ENCODE results near the gene AOC1.

Gene AOC1

DNA sequence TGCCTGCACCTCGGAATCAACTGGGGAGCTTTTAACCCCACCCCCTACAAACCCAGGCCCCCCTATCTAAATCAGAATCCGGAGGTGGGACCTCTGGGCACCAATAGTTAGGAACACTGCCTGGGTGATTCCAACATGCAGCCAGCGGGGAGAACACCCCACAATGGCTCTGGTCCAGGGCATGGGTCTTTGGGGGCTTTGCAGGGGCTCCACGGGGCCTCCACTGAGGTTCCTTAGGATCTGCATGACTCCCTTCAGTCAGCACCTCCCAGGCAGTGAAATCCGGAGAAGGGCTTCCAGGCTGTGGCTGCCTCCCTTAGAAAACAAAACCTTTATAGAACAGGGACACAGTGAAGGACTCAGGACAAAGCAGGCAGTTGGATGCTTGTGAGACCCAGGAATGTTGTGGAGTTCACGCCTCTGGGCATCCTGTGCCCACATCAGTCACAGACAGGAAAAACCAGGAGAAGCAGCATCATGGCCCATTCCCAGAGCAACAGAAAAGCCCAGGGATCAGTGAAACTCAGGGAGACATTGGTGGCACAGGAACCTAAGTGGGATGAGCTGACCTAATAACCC is 16.5 kb upstream of the AOC1 start:
- DNase-seq (ENCODE audit: low read depth), result no peak

DNA sequence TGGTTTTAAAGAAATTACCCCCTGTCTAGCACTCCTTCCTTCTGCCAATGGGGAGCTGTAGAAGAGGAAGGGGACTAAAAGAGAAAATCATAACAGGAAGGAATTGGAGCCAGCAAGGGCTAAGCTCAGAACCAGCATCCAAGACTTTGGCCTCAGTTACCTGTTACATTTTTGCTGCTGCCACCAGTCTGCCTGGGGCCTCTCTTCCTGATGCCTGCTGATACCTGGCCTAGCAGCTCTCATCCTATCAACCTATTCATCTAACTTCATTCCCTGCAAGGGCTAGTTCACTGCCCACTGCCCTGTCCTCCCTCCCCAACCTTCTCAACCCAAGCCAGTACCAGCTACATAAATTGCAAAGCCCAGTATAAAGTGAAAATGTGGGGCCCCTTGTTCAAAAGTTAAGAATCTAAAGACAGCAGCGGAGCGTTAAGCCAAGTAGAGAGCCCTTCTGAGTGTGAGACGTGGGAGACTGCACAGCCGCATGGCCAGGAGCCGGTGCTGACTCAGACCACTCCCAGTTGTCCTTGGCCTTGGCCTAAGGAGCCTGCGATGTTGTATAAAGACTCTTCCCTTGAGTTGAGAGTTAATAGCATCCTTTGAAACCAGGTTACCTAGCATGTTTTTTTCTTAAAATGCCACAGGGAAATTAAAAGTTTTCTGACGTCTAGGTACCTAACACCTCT is 13.2 kb upstream of the AOC1 start:
- no peak for DNase-seq (ENCODE audit: low read depth)

DNA sequence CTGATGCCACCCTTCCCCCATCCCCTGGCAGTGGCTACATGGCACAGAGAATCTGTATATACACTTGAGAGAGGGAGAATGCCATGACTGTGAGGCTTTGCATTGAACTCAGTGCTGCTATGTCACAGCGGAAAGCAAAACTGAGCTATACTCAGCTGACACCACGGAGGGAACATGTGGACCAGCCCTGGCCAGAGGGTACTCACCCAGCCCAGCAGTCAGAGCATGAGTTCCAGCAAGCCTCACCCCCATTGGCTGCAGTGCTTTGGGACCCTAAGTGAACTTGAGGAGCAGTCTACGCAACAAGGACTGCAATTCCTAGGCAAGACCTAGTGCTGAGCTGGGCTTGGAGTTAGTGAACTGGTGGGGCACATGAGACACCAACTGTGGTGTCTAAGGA is 10.3 kb upstream of the AOC1 start:
- no peak for DNase-seq (ENCODE audit: low read depth)

DNA sequence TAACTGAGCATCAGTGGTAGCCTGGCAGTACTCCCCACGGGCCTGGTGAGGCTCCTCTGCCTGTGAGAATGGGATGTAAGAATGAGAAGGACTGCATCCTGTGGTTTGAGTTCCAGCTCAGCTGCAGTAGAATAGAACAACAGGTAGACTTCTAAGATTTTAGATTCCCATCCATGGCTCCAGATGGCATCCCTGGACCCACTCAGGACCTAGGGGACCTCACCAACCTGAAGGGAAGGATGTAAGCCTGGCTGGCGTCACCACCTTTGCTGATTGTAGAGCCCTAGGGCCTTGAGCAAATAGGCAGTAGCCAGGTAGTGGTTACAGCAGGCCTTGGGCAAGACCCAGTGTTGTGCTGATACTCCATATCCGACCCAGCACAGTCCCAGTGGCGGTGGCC is 9.6 kb upstream of the AOC1 start:
- no peak for DNase-seq (ENCODE audit: low read depth)

DNA sequence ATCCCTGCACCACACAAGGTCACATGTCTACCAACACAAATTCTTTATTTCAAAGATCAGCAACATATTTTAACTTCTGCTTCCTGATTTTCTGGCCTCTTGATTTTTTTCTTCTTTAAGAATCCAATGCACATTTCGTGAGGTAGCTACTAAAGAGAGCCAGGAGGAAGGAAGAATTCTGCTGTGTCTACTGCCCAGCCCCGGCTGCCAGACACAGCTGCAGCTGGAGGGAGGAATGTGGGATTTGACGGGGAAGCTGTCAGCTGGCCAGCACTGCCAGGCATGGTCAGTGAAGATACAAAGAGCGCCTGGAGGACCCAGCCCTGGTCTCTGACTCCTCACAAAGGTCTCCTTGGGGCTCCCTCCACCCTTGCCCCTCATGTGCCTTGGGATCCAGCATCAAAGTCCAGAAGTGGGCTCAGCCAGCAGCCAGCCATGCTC is 6.9 kb upstream of the AOC1 start:
- DNase-seq (ENCODE audit: low read depth), result no peak

DNA sequence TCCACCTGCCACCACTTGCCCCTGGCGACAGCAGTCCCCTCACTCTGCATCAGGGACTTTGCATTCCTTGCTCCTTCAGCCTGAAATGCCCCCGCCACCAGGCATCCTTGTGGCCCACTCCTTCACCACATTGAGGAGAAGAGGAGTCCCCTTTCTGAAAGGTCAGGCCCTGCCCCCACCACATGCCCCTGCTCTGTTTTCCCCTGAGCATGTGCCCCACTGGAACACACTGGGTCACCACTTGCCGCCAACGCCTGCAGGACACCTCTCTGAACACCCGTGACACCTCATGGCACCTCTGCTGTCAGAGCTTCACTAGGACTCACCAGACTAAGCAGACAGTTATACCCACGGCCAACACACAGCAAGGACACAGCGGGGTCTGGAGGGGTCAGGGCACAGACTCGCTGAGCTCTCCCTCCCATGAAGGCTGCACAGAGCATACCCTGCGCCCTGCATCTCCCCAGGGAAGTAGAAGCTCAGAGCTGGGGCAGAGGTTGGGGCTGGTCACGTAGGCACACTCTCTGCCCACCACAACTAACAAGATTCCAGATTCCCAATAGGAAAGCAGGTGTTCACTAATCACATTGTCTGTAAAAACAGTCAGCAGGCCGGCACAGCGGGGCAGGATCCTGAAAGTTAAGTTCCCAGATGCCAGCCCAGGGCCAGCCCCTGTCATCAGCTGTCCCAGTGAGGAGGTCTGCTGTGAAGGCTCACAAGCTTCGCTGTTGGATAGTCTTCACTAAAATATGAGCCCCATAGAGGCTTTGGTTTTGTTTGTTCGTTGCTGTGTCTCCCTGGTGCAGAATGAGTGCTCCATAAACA is 5.8 kb upstream of the AOC1 start:
- no peak for DNase-seq (ENCODE audit: low read depth)

DNA sequence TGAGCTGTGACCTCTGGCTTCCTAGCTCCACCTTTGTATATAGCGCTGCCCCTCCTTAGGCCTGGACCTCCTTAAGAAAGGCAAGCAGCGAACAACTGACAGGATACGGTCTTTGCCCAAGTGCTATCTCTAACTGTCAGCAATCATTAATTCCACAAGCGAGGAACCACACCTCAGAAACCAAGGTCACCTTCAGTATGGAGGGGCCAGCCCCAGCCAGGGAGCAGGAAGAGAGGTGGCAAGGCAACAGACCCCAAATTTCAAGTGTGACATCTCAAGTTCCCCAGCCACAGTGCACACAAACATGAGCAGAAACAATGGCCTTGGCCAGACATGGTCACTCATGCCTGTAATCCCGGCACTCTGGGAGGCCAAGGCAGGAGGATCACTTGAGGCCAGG is 4.8 kb upstream of the AOC1 start:
- no peak for DNase-seq (ENCODE audit: low read depth)

DNA sequence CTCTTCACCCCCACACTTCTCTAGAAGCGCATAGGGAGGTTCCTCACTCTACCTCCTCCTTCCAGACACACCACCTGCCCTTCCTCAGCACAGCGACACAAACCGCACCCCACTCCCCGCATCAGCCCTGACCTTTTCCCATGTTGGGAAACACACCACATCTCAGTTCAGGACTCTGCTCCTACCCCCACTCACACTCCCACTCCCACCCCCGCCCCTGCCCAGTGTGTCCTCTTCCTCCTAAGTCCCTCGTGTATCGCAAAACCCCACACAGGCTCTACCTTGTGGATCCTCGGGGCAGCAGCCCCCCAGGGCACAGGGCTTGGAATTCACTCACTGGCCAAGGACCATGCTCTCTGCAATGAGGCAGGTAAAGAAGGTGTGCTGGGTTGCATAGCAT is 4.2 kb upstream of the AOC1 start:
- no peak for DNase-seq (ENCODE audit: low read depth)

DNA sequence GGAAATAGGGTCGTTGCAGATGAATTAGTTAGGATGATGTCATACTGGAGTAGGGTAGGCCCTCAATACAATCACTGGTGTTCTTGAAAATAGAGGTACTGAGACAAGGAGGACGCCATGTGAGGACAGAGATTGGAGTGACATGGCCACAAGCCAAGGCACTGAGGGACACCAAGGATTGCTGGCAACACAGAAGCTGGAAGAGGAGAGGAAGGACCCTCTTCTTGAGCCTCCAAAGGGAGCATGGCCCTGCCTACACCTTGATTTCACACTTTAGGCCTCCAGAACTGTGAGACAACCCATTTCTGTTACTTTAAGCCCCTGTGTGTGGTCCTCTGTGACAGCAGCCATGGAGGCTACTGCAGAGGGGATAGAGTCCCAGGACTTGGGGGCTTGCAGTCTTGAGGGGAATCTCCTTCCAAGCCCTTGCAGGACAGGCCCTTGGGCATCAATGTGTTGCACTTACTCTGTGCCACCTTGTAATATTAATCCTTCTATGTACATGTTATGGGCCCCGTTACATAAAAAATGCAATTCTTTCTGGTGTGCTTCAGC is 3.7 kb upstream of the AOC1 start:
- DNase-seq (ENCODE audit: low read depth), result no peak

DNA sequence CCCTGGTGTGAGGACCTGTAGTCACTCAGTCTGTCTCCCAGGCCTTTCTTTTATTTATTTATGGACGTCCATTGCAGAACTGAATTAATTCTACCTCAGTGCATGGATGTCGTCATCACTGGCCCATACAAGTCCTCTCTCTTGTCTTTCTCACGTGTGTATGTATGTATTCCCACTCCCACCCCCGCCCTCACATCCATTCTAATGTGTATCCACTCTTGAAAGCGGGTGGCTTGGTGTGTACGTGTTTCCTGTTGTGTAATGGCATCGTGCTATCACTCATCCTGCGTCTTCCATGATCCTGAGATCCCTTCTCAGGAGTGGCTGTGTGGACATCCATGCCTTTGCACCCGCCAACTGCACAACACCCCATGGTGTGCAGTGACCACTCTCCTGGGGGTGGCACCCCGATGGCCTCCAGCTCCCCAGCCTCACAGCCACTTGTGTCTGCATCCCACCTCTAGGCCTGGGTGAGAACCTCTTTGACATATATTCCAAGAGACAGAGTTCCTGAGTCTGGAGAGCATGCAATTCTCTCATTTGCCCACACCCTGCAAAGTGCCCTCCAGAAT is 3.0 kb upstream of the AOC1 start:
- no peak for DNase-seq (ENCODE audit: low read depth)

DNA sequence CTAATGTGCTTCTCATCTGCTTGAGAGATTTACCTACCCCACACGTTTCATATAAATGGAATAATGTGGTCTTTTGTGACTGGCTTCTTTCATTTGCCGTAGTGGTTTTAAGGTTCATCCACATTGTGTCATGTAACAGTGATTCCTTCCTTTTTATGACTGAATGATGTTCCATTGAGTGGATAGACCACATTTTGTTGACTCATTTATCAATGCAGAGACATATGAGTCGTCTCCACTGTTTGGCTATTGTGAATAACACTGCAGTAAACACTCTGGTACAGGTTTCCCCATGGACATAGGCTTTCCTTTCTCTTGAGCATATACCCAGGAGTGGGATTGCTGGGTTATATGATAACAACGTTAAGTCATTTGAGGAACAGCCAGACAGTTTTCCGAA is 2.0 kb upstream of the AOC1 start:
- DNase-seq (ENCODE audit: low read depth), result no peak

DNA sequence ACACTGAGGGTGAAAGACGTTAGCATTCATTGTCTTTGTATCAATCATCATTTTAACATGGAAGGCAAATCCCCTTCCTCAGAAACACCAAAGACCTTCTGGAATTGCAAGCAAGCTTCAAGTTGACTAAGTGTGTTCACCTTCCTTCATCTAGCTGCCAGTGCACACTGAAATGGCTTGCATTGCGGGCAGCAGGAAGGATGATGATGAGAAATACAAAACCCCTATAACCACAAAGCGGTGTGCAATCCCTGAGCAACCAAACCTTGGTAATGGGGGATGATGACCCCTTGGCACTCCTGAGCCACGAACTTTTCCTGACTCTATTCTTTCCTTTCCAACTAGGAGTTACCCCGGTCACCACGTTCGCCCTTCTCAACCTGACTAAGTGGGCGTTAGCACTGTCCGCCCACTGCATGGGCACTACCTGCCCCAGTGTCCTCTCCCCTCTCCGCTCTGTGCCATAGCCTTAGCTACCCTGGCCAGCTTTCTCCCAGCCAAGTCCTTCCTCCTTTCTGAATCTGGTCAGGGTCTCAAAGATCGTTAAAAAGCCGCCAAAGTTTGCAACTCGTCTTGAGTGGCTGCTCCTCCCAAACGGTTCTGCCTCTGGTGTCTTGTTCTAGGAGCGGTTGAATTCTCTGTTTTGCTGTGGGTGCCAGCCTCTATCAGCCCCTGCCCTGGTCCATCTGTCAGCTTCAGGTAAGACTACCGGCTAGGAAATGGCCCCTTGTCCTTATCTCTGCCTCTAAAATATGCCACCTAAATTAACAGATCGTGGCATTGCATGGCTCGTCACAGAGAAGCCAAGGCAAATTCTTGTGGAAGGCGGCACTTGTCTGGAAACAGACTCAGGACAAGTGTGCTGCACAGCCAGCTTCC is 586 bp upstream of the AOC1 start:
- no peak for DNase-seq (ENCODE audit: low read depth)

DNA sequence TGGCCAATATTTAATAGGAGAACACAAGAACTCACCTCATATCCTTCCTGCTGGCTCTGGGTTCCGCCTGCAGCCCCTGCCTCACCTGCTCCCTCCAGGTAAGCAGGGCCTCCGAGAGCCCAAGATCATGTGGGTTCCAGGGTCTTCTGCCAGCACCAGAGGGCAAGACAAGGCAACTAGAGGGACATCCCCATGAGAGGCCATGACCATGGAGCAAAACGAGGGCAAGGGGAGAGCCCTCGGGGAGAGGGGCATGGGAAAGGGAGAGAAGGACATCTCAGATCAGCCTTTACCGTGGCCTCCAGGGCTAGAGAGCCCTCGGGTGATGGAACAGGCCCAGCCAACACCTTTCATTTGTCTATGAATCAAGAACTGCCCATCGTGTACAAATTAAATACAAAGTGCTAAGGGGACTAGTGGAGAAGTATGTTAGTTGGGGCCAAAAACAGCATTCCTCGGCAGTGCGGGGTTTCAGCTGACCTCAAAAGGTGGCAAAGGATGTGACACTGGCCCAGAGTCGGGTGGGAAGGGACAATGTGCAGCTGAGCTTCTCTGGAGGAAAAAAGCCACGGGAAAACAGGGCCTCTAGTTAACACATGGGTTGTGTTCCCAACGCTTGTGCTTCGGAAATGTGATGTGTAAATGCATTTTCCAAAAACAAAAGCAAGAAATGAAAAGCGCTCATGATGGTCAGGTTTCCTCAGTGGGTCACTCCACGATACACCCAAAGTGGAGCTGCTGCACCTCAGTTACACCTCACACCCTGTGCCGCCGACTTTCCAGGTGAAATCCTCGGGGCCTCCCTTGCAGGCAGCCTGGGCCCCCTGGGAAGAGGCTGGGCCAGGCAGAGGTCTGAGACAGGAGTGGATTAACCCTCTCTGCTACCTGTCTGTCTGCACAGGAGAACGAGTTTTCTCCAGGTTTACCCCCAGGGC is 2.0 kb downstream of the AOC1 start:
- DNase-seq (ENCODE audit: low read depth), result no peak

DNA sequence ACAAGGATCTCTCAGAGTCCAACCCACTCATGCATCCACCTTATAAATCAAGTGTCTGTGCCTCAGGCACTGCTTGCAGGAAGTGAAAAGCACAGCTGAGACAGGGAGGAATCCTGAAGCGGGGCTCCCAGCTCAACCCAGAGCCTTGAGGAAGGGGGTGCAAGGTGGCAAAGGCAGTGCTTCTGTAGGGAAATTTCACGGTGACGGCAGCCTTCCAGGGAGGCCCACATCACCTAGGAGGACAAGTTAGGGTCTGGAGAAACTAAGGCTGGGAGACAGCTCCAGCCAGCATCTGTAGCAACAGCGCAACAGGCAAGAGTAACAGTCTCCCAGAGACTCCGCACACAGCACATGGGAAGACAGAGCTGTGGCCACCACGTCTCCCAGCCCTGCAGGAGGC is 2.7 kb downstream of the AOC1 start:
- no peak for DNase-seq (ENCODE audit: low read depth)

DNA sequence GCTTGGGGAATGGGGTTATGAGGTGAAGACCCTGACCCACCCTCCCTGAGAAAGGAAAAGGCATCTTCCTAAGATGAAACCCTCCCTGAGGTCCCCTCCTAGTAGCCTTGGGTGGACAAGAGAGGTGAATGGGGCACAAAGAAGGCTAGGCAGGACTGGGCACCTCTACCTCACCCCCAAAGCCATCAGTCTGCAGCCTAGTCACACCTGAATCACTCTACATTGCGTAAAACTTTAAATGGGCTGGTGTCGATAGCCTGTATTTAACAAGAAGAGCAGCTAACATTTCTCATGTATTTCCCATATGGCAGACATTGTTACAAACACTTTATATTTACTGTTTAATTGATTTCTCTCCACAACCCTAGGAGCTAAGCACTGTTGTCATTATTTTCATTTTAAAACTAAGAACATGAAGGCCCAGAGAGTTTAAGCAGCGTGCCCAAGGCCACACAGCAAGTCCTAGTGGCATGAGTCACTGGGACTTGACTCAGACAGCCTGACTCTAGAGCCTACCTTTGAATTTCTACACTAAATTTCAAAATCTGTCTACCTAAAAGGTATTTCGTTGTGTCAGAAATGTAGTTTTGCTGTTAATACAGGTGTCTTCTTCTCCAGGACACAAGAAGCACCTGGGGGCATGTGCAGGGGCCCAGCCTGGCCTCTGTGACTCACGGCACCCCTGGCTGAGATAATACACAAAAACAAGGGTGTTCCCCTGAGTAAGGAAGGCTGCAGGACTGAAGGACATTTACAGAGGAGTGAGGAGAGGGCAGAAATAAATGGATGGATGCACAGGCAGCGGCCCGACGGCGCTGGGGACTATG is 3.4 kb downstream of the AOC1 start:
- no peak for DNase-seq (ENCODE audit: low read depth)

DNA sequence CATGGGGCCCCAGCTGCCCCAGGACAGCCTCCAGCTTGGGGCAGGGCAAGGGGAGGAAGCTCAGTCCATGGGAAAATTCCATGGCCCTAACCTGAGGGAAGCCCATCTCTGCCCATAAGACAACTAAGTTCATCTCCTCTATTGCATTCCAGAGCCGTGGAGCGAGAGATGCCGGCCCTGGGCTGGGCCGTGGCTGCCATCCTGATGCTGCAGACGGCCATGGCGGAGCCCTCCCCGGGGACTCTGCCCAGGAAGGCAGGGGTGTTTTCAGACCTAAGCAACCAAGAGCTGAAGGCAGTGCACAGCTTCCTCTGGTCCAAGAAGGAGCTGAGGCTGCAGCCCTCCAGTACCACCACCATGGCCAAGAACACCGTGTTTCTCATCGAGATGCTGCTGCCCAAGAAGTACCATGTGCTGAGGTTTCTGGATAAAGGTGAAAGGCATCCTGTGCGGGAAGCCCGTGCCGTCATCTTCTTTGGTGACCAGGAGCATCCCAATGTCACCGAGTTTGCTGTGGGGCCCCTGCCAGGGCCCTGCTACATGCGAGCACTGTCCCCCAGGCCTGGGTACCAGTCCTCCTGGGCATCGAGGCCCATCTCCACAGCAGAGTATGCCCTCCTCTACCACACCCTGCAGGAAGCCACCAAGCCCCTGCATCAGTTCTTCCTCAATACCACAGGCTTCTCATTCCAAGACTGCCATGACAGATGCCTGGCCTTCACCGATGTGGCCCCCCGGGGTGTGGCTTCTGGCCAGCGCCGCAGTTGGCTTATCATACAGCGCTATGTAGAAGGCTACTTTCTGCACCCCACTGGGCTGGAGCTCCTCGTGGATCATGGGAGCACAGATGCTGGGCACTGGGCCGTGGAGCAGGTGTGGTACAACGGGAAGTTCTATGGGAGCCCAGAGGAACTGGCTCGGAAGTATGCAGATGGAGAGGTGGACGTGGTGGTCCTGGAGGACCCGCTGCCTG is 4.3 kb downstream of the AOC1 start:
- DNase-seq (ENCODE audit: low read depth), result no peak

DNA sequence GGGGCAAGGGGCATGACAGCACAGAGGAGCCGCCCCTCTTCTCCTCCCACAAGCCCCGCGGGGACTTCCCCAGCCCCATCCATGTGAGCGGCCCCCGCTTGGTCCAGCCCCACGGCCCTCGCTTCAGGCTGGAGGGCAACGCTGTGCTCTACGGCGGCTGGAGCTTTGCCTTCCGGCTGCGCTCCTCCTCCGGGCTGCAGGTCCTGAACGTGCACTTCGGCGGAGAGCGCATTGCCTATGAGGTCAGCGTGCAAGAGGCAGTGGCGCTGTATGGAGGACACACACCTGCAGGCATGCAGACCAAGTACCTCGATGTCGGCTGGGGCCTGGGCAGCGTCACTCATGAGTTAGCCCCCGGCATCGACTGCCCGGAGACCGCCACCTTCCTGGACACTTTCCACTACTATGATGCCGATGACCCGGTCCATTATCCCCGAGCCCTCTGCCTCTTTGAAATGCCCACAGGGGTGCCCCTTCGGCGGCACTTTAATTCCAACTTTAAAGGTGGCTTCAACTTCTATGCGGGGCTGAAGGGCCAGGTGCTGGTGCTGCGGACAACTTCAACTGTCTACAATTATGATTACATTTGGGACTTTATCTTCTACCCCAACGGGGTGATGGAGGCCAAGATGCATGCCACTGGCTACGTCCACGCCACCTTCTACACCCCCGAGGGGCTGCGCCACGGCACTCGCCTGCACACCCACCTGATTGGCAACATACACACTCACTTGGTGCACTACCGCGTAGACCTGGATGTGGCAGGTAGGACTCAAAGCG is 5.1 kb downstream of the AOC1 start:
- no peak for DNase-seq (ENCODE audit: low read depth)

All from fibroblast of the conjunctiva (primary cell).